ENCODE measurements around the gene APBA2.

The APBA2 gene

GRCh38 chr15:29094711-29095110 is 208.9 kb downstream of the APBA2 start:
- Mint-ChIP-seq H3K4me3 (no peak overlapping the region), H3K27ac (no peak overlapping the region)

GRCh38 chr15:29095746-29096145 is 210.0 kb downstream of the APBA2 start:
- Mint-ChIP-seq H3K36me3 (ENCODE audit: low read depth) (peaks cover 6% of the 10 kb centered on the region), H3K27me3 (ENCODE audit: low read depth) (peaks cover 3% of the 10 kb centered on the region), H3K27ac (no peak overlapping the region), H3K4me1 (no peaks in the 10 kb centered on the region), H3K4me3 (no peak overlapping the region), H3K9me3 (no peaks in the 10 kb centered on the region)
- TF ChIP-seq CTCF (IDR thresholded peaks at IDR 0.05; ENCODE audit: unreplicated experiment in 3 of 3): no peak

More at GRCh38 chr15:29094711-29095110, 208.9 kb downstream of the APBA2 start:
- no peak for TF ChIP-seq CTCF (IDR thresholded peaks at IDR 0.05; ENCODE audit: unreplicated experiment in 3 of 3)
- H3K4me1 Mint-ChIP-seq: no peaks in the 10 kb centered on the region
- no peaks in the 10 kb centered on the region for H3K9me3 Mint-ChIP-seq
- peaks cover 6% of the 10 kb centered on the region for H3K36me3 Mint-ChIP-seq (ENCODE audit: low read depth)
- H3K27me3 Mint-ChIP-seq (ENCODE audit: low read depth): no peaks in the 10 kb centered on the region

- Mint-ChIP-seq H3K4me1 (no peaks in the 10 kb centered on the region), H3K9me3 (no peaks in the 10 kb centered on the region), H3K36me3 (ENCODE audit: low read depth) (peaks cover 6% of the 10 kb centered on the region), H3K4me3 (no peak overlapping the region), H3K27me3 (ENCODE audit: low read depth) (peaks cover 3% of the 10 kb centered on the region), H3K27ac (no peak overlapping the region)
- no peak for TF ChIP-seq CTCF (IDR thresholded peaks at IDR 0.05; ENCODE audit: unreplicated experiment in 3 of 3)
These were observed 211.4 kb downstream of the APBA2 start for GRCh38 chr15:29097168-29097567.

GRCh38 chr15:29097971-29098370 is 212.2 kb downstream of the APBA2 start:
- no peak for TF ChIP-seq CTCF (IDR thresholded peaks at IDR 0.05; ENCODE audit: unreplicated experiment in 3 of 3)
- Mint-ChIP-seq H3K27me3 (ENCODE audit: low read depth) (peaks cover 3% of the 10 kb centered on the region), H3K9me3 (no peaks in the 10 kb centered on the region), H3K4me3 (no peak overlapping the region), H3K4me1 (no peaks in the 10 kb centered on the region), H3K27ac (no peak overlapping the region), H3K36me3 (ENCODE audit: low read depth) (peaks cover 6% of the 10 kb centered on the region)

GRCh38 chr15:29098652-29099051 is 212.9 kb downstream of the APBA2 start:
- no peaks in the 10 kb centered on the region for H3K4me1 Mint-ChIP-seq
- H3K27me3 Mint-ChIP-seq (ENCODE audit: low read depth): peaks cover 3% of the 10 kb centered on the region
- H3K27ac Mint-ChIP-seq: no peak overlapping the region
- no peak for TF ChIP-seq CTCF (IDR thresholded peaks at IDR 0.05; ENCODE audit: unreplicated experiment in 3 of 3)
- peaks cover 6% of the 10 kb centered on the region for H3K36me3 Mint-ChIP-seq (ENCODE audit: low read depth)
- H3K4me3 Mint-ChIP-seq: no peak overlapping the region
- H3K9me3 Mint-ChIP-seq: no peaks in the 10 kb centered on the region

- TF ChIP-seq CTCF (IDR thresholded peaks at IDR 0.05; ENCODE audit: unreplicated experiment in 3 of 3): no peak
- no peak overlapping the region for H3K27ac Mint-ChIP-seq
- peaks cover 3% of the 10 kb centered on the region for H3K27me3 Mint-ChIP-seq (ENCODE audit: low read depth)
- H3K4me1 Mint-ChIP-seq: no peaks in the 10 kb centered on the region
- H3K4me3 Mint-ChIP-seq: no peak overlapping the region
- H3K36me3 Mint-ChIP-seq (ENCODE audit: low read depth): peaks cover 4% of the 10 kb centered on the region
- no peaks in the 10 kb centered on the region for H3K9me3 Mint-ChIP-seq
These were observed 213.5 kb downstream of the APBA2 start for GRCh38 chr15:29099131-29099880.
